Measurements from ENCODE around the gene TUBA4B.

DNA sequence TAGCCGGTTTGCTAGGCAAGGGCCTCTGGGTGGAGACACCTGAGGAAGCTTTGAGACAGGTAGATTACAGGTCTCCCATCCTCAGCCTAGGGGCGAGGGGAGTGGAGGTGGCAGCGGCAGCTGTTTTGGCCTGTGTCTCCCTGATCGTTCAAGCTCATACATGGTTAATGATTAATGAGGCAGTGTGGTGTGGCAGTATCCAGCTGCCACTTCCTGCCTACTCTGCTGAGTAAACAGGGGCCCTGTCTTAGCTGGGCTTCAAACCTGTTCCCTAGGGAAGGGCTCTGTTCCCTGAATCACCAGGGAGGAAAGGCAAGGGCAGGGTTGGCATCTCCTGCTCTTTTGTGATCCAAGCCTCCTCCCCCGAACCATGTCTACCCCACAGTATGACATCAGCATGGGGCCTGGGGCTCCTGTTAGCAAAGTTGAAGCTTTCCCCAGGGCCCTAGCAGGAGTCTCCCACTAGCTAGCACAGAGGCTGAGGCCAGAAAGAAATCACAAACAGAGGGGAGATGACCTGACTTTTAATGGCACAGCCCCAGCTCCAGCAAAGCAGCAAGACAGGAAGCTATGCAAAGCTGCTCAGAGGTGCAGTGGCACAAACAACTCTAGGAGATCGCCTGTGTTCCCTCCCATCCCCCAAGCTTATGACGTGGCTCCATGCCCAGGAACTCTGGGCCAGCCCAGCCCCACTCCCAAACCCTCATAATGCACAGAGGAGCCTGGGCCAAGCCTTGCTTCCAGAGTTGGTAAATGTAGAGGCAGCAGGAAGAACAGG is 3.7 kb upstream of the TUBA4B start:
- no peak for TF ChIP-seq EZH2phosphoT487 (IDR thresholded peaks at IDR 0.05; ENCODE audit: insufficient read depth, low read depth)
- no peak for TF ChIP-seq EZH2 (IDR thresholded peaks at IDR 0.05; ENCODE audit: insufficient read depth, poor library complexity, severe bottlenecking)

All from GM23248 (cell line).